OCI-LY1 (cell line): ENCODE data around the gene ELMO3.

ENCODE experiments used
- H2AFZ ChIP-seq: fragments of 200-600 bp; sonication (generic), shearing (Covaris generic); 2 replicates; pipeline ENCODE4 v1.6.0; 2014; ENCODE audit warnings: antibody characterized with exemption, mild to moderate bottlenecking, low read length
- H3F3A ChIP-seq: fragments of 200-600 bp; sonication (generic), shearing (Covaris generic); 2 replicates; pipeline ENCODE4 v1.6.0; 2014; ENCODE audit warnings: mild to moderate bottlenecking, antibody characterized with exemption, low read length, moderate library complexity; ENCODE audit not compliant: insufficient read depth
- H3K27ac ChIP-seq: fragments of 200-600 bp; sonication (generic); 2 replicates; pipeline ENCODE4 v1.5.1; 2014; ENCODE audit warnings: low read length, mixed run types, mild to moderate bottlenecking, low read depth; ENCODE audit not compliant: poor library complexity, severe bottlenecking
- H3K27me3 ChIP-seq: fragments of 200-600 bp; sonication (generic); 2 replicates; pipeline ENCODE4 v1.6.0; 2014; ENCODE audit warnings: antibody characterized with exemption, mild to moderate bottlenecking, low read length, moderate library complexity; ENCODE audit not compliant: insufficient read depth
- H3K36me3 ChIP-seq: fragments of 200-600 bp; sonication (generic); 2 replicates; pipeline ENCODE4 v1.6.1; 2014; ENCODE audit warnings: mild to moderate bottlenecking, antibody characterized with exemption, low read length, moderate library complexity, mixed read lengths; ENCODE audit not compliant: insufficient read depth
- H3K4me1 ChIP-seq: fragments of 200-600 bp; sonication (generic); 2 replicates; pipeline ENCODE4 v1.5.1; 2014; ENCODE audit warnings: mild to moderate bottlenecking, low read length, moderate library complexity; ENCODE audit not compliant: insufficient read depth, severe bottlenecking
- H3K4me2 ChIP-seq: fragments of 200-600 bp; sonication (generic), shearing (Covaris generic); 2 replicates; pipeline ENCODE4 v1.6.1; 2014; ENCODE audit warnings: low read length
- H3K4me3 ChIP-seq: fragments of 200-600 bp; sonication (generic); 2 replicates; pipeline ENCODE4 v1.5.1; 2014; ENCODE audit warnings: low read length, low read depth, mild to moderate bottlenecking, mixed read lengths; ENCODE audit not compliant: poor library complexity, severe bottlenecking
- H3K79me2 ChIP-seq: fragments of 200-600 bp; shearing (Covaris generic); 2 replicates; pipeline ENCODE4 v1.6.1; 2016; ENCODE audit warnings: mixed run types, low read length, mixed read lengths; ENCODE audit not compliant: insufficient read depth
- H3K9ac ChIP-seq: fragments of 200-600 bp; sonication (generic), shearing (Covaris generic); 2 replicates; pipeline ENCODE4 v1.6.1; 2014; ENCODE audit warnings: mild to moderate bottlenecking, low read length, mixed read lengths
- H3K9me2 ChIP-seq: fragments of 200-600 bp; sonication (generic), shearing (Covaris generic); 2 replicates; pipeline ENCODE4 v1.6.1; 2014; ENCODE audit warnings: low read depth, mild to moderate bottlenecking, low read length, mixed read lengths
- H3K9me3 ChIP-seq: fragments of 200-600 bp; shearing (Covaris generic); 2 replicates; pipeline ENCODE4 v1.6.1; 2014; ENCODE audit warnings: low read length, mixed read lengths
- H4K20me1 ChIP-seq: fragments of 200-600 bp; sonication (generic), shearing (Covaris generic); 2 replicates; pipeline ENCODE4 v1.6.0; 2016; ENCODE audit warnings: mild to moderate bottlenecking, low read length; ENCODE audit not compliant: insufficient read depth
- EZH2 ChIP-seq: fragments of 200-600 bp; sonication (generic), shearing (Covaris generic); IDR thresholded peaks from 2 replicates; pipeline ENCODE4 v1.8.0; 2017; ENCODE audit warnings: borderline replicate concordance, mixed run types, mild to moderate bottlenecking, antibody characterized with exemption, low read length, moderate library complexity, mixed read lengths
- TF ChIP-seq, protein P1 (sequence below): fragments of 200-600 bp; sonication (generic), shearing (Covaris generic); IDR thresholded peaks from 2 replicates; pipeline ENCODE4 v1.5.1; 2017; ENCODE audit warnings: mild to moderate bottlenecking, antibody characterized with exemption, low read length, moderate library complexity, mixed read lengths

ELMO3 gene

DNA sequence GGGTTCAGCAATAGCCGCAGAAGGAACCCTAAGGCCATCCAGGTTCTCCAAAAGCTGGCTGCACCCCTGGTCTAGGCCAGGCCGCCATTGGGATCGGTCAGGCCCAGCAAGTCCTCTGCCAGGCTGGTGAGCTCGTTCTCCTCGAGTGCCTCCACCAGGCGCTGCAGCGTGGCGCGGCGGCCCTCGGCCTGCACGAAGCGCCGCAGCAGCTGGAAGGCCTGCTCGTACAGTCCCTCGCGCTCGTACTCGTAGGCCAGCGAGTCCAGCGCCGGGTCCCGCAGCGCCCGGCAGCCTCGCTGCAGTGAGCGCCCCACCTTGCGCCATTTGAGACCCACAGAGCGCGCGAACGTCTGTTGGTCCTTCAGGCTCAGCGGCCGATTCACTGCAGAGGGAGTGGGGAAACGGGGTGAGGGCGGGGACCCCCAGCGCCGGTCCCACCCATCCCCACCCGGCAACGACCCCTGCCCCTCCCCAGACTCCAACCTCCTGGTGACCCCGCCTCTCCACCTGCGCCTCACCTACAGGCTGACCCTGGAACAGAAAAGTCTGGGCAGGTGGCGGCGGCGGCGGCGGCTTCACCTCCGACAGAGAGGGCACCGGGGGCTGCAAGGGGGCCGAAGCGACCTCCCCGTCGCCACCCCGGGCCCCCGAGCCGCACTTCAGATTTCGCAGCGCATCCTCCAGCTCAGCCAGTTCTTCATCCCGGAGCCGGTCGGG is 44.2 kb upstream of the ELMO3 start:
- Histone ChIP-seq H3K36me3 (no peaks in the 10 kb centered on the region; the same call in 1 of the 2 replicates), H3K4me2 (no peak overlapping the region; the same call in 1 of the 2 replicates), H3K27ac (no peak overlapping the region), H3F3A (no peaks in the 10 kb centered on the region), H3K9me3 (no peaks in the 10 kb centered on the region), H4K20me1 (no peaks in the 10 kb centered on the region), H3K4me1 (peaks cover 19% of the 10 kb centered on the region), H3K27me3 (no peaks in the 10 kb centered on the region), H3K9me2 (no peaks in the 10 kb centered on the region), H3K79me2 (no peaks in the 10 kb centered on the region), H2AFZ (no peak overlapping the region), H3K9ac (no peak overlapping the region), H3K4me3 (no peak overlapping the region)
- TF ChIP-seq, protein P1, sequence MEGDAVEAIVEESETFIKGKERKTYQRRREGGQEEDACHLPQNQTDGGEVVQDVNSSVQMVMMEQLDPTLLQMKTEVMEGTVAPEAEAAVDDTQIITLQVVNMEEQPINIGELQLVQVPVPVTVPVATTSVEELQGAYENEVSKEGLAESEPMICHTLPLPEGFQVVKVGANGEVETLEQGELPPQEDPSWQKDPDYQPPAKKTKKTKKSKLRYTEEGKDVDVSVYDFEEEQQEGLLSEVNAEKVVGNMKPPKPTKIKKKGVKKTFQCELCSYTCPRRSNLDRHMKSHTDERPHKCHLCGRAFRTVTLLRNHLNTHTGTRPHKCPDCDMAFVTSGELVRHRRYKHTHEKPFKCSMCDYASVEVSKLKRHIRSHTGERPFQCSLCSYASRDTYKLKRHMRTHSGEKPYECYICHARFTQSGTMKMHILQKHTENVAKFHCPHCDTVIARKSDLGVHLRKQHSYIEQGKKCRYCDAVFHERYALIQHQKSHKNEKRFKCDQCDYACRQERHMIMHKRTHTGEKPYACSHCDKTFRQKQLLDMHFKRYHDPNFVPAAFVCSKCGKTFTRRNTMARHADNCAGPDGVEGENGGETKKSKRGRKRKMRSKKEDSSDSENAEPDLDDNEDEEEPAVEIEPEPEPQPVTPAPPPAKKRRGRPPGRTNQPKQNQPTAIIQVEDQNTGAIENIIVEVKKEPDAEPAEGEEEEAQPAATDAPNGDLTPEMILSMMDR = no peak
- no peak for TF ChIP-seq EZH2

DNA sequence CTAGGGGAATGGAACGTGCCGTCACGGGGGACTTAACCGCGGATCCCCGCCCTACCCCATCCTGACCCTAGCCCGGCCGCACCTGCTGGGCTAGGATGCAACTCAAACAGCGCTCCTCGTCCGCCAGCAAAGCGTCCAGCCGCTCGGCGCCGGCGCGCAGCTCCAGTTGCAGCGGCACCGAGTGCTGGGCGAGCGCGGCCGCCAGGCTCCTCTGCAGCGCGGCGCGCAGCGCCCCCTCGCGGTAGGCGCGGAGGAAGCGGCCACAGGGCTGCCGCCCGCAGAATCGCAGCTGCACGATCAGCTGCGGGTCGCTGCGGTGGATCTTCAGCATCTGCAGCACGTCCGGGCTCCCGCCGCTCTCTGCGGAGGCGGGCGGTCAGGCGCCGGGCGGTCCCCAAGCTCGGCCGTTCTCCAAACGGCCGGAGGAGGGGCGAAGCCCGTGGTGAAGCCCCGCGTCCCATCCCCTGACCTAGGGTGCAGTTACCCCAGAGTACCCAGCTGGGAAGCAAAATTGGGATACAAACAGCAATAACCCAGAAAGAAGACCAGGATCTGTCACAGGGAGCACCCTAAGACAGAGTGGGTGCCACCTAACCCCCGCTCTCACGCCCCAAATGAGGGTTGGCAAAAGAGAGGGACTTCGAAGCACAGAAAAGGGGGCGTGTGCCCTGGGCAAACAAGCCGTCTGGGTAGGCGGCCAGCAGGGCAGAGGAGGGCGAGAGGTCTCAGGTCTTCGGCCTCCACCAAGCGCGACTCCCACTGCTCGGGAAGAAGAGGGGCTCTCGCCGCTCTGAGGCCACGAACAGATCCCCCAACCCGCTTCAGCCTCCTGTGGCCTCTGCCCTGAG is 43.4 kb upstream of the ELMO3 start:
- no peaks in the 10 kb centered on the region for H3K9me3 ChIP-seq
- no peaks in the 10 kb centered on the region for H3K9me2 ChIP-seq
- no peak overlapping the region for H2AFZ ChIP-seq
- no peaks in the 10 kb centered on the region for H3F3A ChIP-seq
- no peak overlapping the region; the same call in 1 of the 2 replicates for H3K4me2 ChIP-seq
- no peak overlapping the region for H3K4me3 ChIP-seq
- no peaks in the 10 kb centered on the region for H4K20me1 ChIP-seq
- no peaks in the 10 kb centered on the region for H3K36me3 ChIP-seq
- no peaks in the 10 kb centered on the region for H3K79me2 ChIP-seq
- no peaks in the 10 kb centered on the region for H3K27me3 ChIP-seq
- H3K4me1 ChIP-seq = peaks cover 20% of the 10 kb centered on the region
- no peak overlapping the region for H3K9ac ChIP-seq
- no peak overlapping the region for H3K27ac ChIP-seq
- TF ChIP-seq, protein P1 = peak; percentile 83
- no peak for TF ChIP-seq EZH2

DNA sequence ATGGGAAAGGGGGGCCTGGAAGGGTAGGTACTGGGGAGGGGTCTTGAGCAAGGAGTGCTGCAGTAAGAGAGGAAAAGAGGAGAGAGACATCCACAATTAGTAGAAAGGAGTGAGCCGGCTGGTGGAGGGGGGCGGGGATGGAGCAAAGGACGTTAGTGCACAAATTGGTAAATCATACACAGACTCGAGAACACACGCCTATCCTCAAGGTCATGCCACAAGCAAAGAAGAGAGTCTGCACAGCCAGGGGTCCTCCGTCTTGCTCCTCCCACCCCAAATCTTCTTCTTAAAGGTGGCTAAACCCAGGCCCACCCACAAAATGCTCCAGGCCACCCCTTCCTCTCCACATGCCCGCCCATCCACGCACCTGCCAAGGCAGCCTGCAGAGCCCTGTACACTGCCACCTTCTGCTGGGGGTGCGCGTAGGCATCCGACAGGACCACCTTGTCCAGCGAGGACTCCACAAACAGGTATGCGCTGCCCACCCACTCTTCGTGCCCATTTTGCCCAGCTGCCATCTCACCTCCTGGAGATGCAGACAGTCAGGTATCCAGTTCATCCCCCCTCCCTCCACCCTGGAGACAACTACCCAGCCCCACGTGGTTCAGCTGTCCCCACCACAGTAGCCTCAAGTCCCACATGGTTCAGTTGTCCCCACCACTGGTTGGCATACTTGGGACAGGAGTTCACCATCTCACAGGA is 42.6 kb upstream of the ELMO3 start:
- Histone ChIP-seq H3K27me3 (no peaks in the 10 kb centered on the region), H3K79me2 (no peaks in the 10 kb centered on the region), H3K4me3 (no peak overlapping the region), H3K9me2 (no peaks in the 10 kb centered on the region), H3K9me3 (no peaks in the 10 kb centered on the region), H3K36me3 (no peaks in the 10 kb centered on the region), H3K4me1 (peaks cover 20% of the 10 kb centered on the region), H3K9ac (no peak overlapping the region), H4K20me1 (no peaks in the 10 kb centered on the region), H3K4me2 (no peak overlapping the region), H3K27ac (no peak overlapping the region), H2AFZ (no peak overlapping the region), H3F3A (no peaks in the 10 kb centered on the region)
- TF ChIP-seq EZH2 = no peak
- TF ChIP-seq, protein P1 = 0 out of 2 replicates have a peak, but pooled peaks have one; percentile 12
